T-helper 1 cell treated with Interleukin-12 subunit alpha and Interleukin-12 subunit beta and Interleukin-4 antibody, amounts not matched to agents 30 ng/mL and 1 ng/mL, for 36 hours (primary cell): ENCODE results near the gene CTU1. TPM values are rescaled to one million over a fixed set of nuclear protein-coding genes. Genes with fewer than 3 reads are reported as not detected.

ENCODE experiments used
- intact Hi-C: fragments of 100-400 bp; cut with micrococcal nuclease; formaldehyde crosslinking; loops from one replicate; pipeline ENCODE4 v1.15.1; 2024
- total RNA-seq: library from RNA; stranded (reverse); gene quantifications from 2 replicates; pipeline ENCODE4 v1.2.3, GENCODE V29; 2022

Gene CTU1
- total RNA-seq, 1 donor from 2014 or later: 9.1 TPM

GRCh38 chr19:51055866-51056265 lies 52.3 kb downstream of the CTU1 start:
- intact Hi-C loops: no loop called here

Other genes with a start within 250 kb of the CTU1 start
- gene KLK2, start 235.0 kb downstream of the CTU1 start, total RNA-seq: 0.24 TPM in 1 of 2 replicates, not detected in the other
- not detected in 2 replicates for gene KLK4, start 197.0 kb downstream of the CTU1 start, total RNA-seq
- not detected in 2 replicates for gene KLK5, start 155.4 kb downstream of the CTU1 start, total RNA-seq
- not detected in 2 replicates for gene KLK6, start 138.8 kb downstream of the CTU1 start, total RNA-seq
- not detected in 2 replicates for gene KLK7, start 124.5 kb downstream of the CTU1 start, total RNA-seq
- gene KLK8, start 106.8 kb downstream of the CTU1 start, total RNA-seq: not detected in 2 replicates
- not detected in 2 replicates for gene KLK10, start 88.7 kb downstream of the CTU1 start, total RNA-seq
- gene KLK11, start 81.8 kb downstream of the CTU1 start, total RNA-seq: not detected in 2 replicates
- gene KLK12, start 73.4 kb downstream of the CTU1 start, total RNA-seq: not detected in 2 replicates
- gene KLK13, start 43.3 kb downstream of the CTU1 start, total RNA-seq: not detected in 2 replicates
- gene KLK14, start 25.5 kb downstream of the CTU1 start, total RNA-seq: 0.85 and 0.93 TPM in 2 replicates
- gene SIGLEC9, start 16.5 kb upstream of the CTU1 start, total RNA-seq: 0.12 and 0.29 TPM in 2 replicates
- not detected in 2 replicates for gene SIGLEC7, start 33.9 kb upstream of the CTU1 start, total RNA-seq
- gene CD33, start 116.7 kb upstream of the CTU1 start, total RNA-seq: 8.5 and 10.4 TPM in 2 replicates
- gene SIGLECL1, start 142.7 kb upstream of the CTU1 start, total RNA-seq: not detected in 2 replicates
- gene IGLON5, start 203.2 kb upstream of the CTU1 start, total RNA-seq: 0.15 TPM in 1 of 2 replicates, not detected in the other
- 1.0 and 1.2 TPM in 2 replicates for gene VSIG10L, start 233.7 kb upstream of the CTU1 start, total RNA-seq